Activated CD4-positive, alpha-beta memory T cell treated with anti-CD3 and anti-CD28 coated beads for 36 hours (primary cell): ENCODE measurements around the gene FBXL14. TPM values are rescaled to one million over a fixed set of nuclear protein-coding genes. Genes with fewer than 3 reads are reported as not detected.
A peak's percentile ranks its signal among the peaks of the same experiment; 100 is the strongest.

ENCODE experiments used
- CTCF ChIA-PET: fragments of 350-600 bp; sonication (Branson Sonifier 250); formaldehyde crosslinking; loops from one replicate; lab custom pipeline; 2021; ENCODE audit warnings: antibody characterized with exemption, inconsistent platforms; lab: Charles Lee
- POLR2A ChIA-PET: fragments of 350-600 bp; sonication (Branson Sonifier 250); formaldehyde crosslinking; loops from one replicate; lab custom pipeline; 2021; ENCODE audit warnings: antibody characterized with exemption; lab: Charles Lee
- DNase-seq: peaks from one replicate; pipeline ENCODE4 v3.0.0-alpha.2; 2020
- H3K27ac Mint-ChIP-seq: one replicate; pipeline ENCODE4 v1.8.0; 2021; ENCODE audit warnings: mixed read lengths
- H3K27me3 Mint-ChIP-seq: one replicate; pipeline ENCODE4 v1.8.0; 2021; ENCODE audit warnings: mixed read lengths
- H3K36me3 Mint-ChIP-seq: one replicate; pipeline ENCODE4 v1.8.0; 2021; ENCODE audit warnings: mixed read lengths
- H3K4me1 Mint-ChIP-seq: one replicate; pipeline ENCODE4 v1.8.0; 2021; ENCODE audit warnings: low read depth, mixed read lengths
- H3K4me3 Mint-ChIP-seq: one replicate; pipeline ENCODE4 v1.8.0; 2021; ENCODE audit warnings: mild to moderate bottlenecking, mixed read lengths
- H3K9me3 Mint-ChIP-seq: one replicate; pipeline ENCODE4 v1.8.0; 2021; ENCODE audit warnings: mixed read lengths
- intact Hi-C: fragments of 100-400 bp; cut with micrococcal nuclease; formaldehyde crosslinking; loops from one replicate; pipeline ENCODE4 v1.15.1; 2023
- total RNA-seq, 2 experiments: library from RNA; stranded (reverse); gene quantifications; one replicate each; pipeline ENCODE4 v1.2.3, GENCODE V29; 2021

FBXL14 gene
- total RNA-seq, 2 experiments from 2014 or later, result 13.5 to 14.4 TPM

- H3K27ac Mint-ChIP-seq, result no peak overlapping the region
- no peaks in the 10 kb centered on the region for H3K36me3 Mint-ChIP-seq
- peaks cover 14% of the 10 kb centered on the region for H3K27me3 Mint-ChIP-seq
- no peak overlapping the region for H3K4me3 Mint-ChIP-seq
- H3K4me1 Mint-ChIP-seq, result peaks cover 19% of the 10 kb centered on the region
- DNase-seq, result no peak
- intact Hi-C loops, result no loop called here
- H3K9me3 Mint-ChIP-seq, result no peaks in the 10 kb centered on the region
- POLR2A ChIA-PET, result no interaction called here
- CTCF ChIA-PET, result no interaction called here
These were observed 24.1 kb upstream of the FBXL14 start for GRCh38 chr12:1618489-1618888.

DNA sequence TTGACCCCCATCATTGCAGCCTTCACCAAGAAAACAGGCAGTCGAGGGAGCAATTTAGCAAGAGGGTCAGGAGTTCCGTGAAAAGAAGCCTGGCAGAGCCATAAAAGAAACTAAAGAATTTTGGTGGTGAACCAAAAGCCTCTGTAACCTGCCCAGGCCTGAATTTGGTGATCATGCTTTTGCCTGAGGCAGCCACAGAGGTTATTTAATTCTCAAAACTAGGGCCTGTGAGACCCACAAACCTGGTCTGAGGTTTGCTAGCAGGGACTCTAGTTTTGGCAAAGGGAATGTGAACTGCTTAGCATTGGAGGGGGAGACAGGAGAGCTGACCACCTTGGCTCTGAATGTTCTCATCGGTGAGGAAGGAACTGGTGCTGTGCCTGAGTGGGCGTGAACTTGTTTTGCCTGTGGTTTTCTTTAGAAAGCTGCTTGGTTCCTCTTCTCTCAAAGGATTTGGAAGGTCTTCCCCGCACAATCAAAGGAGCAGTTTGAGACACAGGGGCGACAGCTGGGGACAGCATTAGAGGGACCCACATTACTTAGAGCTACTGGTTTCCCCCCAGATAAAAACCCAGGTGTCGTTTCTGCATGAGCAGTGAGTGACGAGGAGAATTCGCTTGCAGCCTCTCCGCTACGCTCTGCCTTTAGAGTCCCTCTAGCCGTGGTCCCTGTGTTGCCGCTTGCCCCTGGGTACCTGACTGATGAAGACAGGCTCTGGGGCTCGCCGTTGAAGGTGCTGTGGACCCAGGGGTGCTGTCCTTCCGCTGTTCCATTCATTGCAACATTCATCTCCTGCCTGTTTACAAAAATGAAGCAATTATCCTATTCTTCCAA is 22.1 kb upstream of the FBXL14 start:
- Mint-ChIP-seq H3K27ac (no peak overlapping the region), H3K4me1 (peaks cover 19% of the 10 kb centered on the region), H3K36me3 (no peaks in the 10 kb centered on the region), H3K4me3 (no peak overlapping the region), H3K9me3 (no peaks in the 10 kb centered on the region), H3K27me3 (peaks cover 12% of the 10 kb centered on the region)
- intact Hi-C loops, result no loop called here
- CTCF ChIA-PET, result interaction anchor here (1.1 kb wide), 1 partner anchor 15 kb away, joined by 3 read pairs; no protein-coding TSS in a partner anchor
- DNase-seq, result no peak
- POLR2A ChIA-PET, result no interaction called here

- CTCF ChIA-PET, result interaction anchor here (1.7 kb wide), 1 partner anchor 9 kb away, joined by 7 read pairs; no protein-coding TSS in a partner anchor
- H3K27ac Mint-ChIP-seq, result no peak overlapping the region
- H3K27me3 Mint-ChIP-seq, result peaks cover 7% of the 10 kb centered on the region
- no peaks in the 10 kb centered on the region for H3K9me3 Mint-ChIP-seq
- POLR2A ChIA-PET, result no interaction called here
- no peak overlapping the region for H3K4me3 Mint-ChIP-seq
- H3K36me3 Mint-ChIP-seq, result no peaks in the 10 kb centered on the region
- H3K4me1 Mint-ChIP-seq, result peaks cover 9% of the 10 kb centered on the region
- no peak for DNase-seq
- intact Hi-C loops, result no loop called here
These were observed 20.0 kb upstream of the FBXL14 start for GRCh38 chr12:1614360-1614759.

GRCh38 chr12:1613860-1614259 is 19.5 kb upstream of the FBXL14 start:
- H3K9me3 Mint-ChIP-seq, result no peaks in the 10 kb centered on the region
- intact Hi-C loops, result no loop called here
- no peaks in the 10 kb centered on the region for H3K36me3 Mint-ChIP-seq
- H3K4me1 Mint-ChIP-seq, result peaks cover 6% of the 10 kb centered on the region
- H3K27ac Mint-ChIP-seq, result no peak overlapping the region
- H3K27me3 Mint-ChIP-seq, result peaks cover 7% of the 10 kb centered on the region
- DNase-seq, result no peak
- ChIA-PET POLR2A (no interaction called here), CTCF (interaction anchor here (0.5 to 1.7 kb wide), 2 partner anchors 8 to 16 kb away, joined by 3 to 7 read pairs; no protein-coding TSS in a partner anchor)
- H3K4me3 Mint-ChIP-seq, result no peak overlapping the region

DNA sequence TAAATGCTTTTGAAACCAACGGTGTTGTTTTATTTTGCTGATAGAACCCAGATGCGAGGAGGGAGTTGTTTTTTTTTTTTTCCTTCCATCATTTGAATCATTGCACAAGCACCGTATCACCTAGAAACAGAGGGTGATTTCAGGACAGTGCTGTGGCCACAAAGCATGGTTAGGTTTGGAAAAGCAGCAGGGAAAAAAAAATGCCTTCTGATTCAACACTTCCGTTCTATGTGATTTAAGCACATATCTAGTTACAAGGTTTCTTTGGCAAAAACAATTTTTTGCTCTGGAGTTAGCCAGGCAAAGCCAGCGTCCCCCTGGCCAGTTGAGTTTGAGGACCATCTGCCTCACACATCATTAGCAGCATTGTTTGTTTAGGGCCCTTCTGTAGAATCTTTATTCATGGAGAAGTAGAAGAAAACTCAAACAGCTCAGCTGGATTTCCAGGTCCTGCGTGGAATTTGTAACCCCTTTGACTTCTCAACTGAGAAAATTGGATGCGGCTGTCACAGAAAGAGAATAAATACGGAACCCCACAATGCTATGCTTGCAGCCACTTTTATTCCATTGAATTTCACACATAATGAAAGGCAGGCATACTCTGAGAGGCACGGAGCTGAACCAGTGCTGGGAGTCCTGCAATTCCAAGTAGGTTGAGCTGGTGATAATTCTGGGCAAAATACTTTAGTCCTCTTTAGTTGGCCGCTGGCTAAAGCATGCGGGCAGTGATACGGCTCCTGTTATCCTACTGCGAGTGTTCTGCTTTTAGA is 17.6 kb upstream of the FBXL14 start:
- Mint-ChIP-seq H3K36me3 (no peaks in the 10 kb centered on the region), H3K27me3 (peaks cover 3% of the 10 kb centered on the region), H3K4me1 (peaks cover 6% of the 10 kb centered on the region), H3K4me3 (no peak overlapping the region), H3K27ac (no peak overlapping the region), H3K9me3 (no peaks in the 10 kb centered on the region)
- ChIA-PET POLR2A (no interaction called here), CTCF (interaction anchor here (1.2 to 1.3 kb wide), 3 partner anchors 10 to 494 kb away, joined by 3 read pairs; no protein-coding TSS in a partner anchor)
- no peak for DNase-seq
- intact Hi-C loops, result no loop called here

GRCh38 chr12:1610072-1610643 is 15.8 kb upstream of the FBXL14 start:
- Mint-ChIP-seq H3K36me3 (no peaks in the 10 kb centered on the region), H3K4me1 (peaks cover 12% of the 10 kb centered on the region), H3K27ac (no peak overlapping the region), H3K4me3 (no peak overlapping the region), H3K27me3 (peaks cover 3% of the 10 kb centered on the region), H3K9me3 (no peaks in the 10 kb centered on the region)
- ChIA-PET CTCF (interaction anchor here (0.6 kb wide), 1 partner anchor 422 kb away, joined by 3 read pairs; no protein-coding TSS in a partner anchor), POLR2A (no interaction called here)
- intact Hi-C loops, result no loop called here
- DNase-seq, result no peak

DNA sequence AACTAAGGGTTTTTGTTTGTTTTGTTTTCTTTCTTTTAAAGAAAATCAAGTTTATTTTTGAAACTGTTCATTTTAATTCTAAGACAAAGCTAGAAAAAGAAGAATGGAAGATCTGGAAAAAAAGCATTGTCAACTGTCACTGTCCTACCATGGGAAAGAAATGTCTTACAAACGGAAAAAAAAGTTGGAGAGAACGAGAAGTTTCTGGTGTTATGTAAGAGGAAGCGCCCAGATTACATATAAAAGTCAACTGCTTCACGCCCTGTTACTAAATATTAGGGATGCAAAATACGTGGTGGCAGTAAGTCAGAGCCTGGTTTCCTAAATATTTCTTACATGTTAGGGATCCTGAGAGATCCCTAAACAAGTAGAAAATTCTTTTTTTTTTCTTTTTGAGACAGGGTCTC is 14.3 kb upstream of the FBXL14 start:
- Mint-ChIP-seq H3K4me3 (no peak overlapping the region), H3K27ac (no peak overlapping the region), H3K36me3 (no peaks in the 10 kb centered on the region), H3K4me1 (peaks cover 21% of the 10 kb centered on the region), H3K27me3 (no peaks in the 10 kb centered on the region), H3K9me3 (no peaks in the 10 kb centered on the region)
- intact Hi-C loops, result loop anchor here (5.0 kb wide), 1 partner anchor 76 kb away; no protein-coding TSS in a partner anchor
- DNase-seq, result no peak
- ChIA-PET CTCF (interaction anchor here (1.0 kb wide), 2 partner anchors 25 to 491 kb away, joined by 3 read pairs; no protein-coding TSS in a partner anchor), POLR2A (no interaction called here)

DNA sequence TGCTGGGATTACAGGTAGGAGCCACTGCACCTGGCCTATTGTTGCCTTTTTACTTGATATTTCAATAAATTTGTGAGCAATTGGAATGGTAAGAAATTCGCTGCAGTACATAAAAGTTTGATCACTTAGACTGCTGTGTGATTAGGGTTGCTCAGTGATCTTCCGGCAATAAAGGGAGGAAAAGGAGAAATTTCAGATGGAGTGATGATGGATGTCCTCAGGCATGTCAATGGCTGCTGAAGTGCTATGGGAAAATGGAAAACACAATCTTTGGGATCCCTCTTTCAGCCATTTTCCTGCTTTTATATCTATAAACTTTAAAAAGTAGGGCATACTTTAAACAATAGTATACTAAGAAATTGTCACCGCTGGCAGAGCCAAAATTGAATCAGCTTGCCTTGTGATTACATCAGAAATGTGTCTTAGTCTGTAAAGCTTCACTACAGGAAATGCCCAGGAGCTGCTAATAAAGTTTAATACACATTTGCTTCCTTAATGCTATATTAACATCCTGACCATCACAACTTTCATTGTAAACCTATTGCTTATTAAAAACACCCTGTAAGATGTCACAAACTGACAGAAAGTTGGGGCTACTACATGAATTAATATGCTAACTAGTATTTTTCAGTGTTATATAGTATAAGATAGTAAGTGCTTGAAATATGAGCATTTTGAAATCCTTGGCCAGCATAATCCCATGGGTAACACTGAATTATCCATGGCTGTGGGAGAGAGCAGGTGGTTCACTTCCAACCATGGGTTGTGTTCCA is 13.7 kb upstream of the FBXL14 start:
- POLR2A ChIA-PET, result no interaction called here
- intact Hi-C loops, result loop anchor here (5.0 kb wide), 1 partner anchor 76 kb away; no protein-coding TSS in a partner anchor
- H3K27me3 Mint-ChIP-seq, result no peaks in the 10 kb centered on the region
- CTCF ChIA-PET, result interaction anchor here (0.8 to 1.0 kb wide), 3 partner anchors 24 to 491 kb away, joined by 3 read pairs; no protein-coding TSS in a partner anchor
- H3K27ac Mint-ChIP-seq, result no peak overlapping the region
- peaks cover 21% of the 10 kb centered on the region for H3K4me1 Mint-ChIP-seq
- H3K9me3 Mint-ChIP-seq, result no peaks in the 10 kb centered on the region
- H3K36me3 Mint-ChIP-seq, result no peaks in the 10 kb centered on the region
- no peak for DNase-seq
- H3K4me3 Mint-ChIP-seq, result no peak overlapping the region

- H3K27me3 Mint-ChIP-seq, result no peaks in the 10 kb centered on the region
- peaks cover 29% of the 10 kb centered on the region for H3K4me1 Mint-ChIP-seq
- CTCF ChIA-PET, result interaction anchor here (1.0 to 2.5 kb wide), 11 partner anchors 8 to 502 kb away, joined by 3 to 27 read pairs (median 6); partner anchors contain the start of gene WNT5B
- H3K36me3 Mint-ChIP-seq, result no peaks in the 10 kb centered on the region
- H3K4me3 Mint-ChIP-seq, result peak overlapping the region; percentile 74
- intact Hi-C loops, result loop anchor here (5.0 kb wide), 1 partner anchor 74 kb away; no protein-coding TSS in a partner anchor
- no peaks in the 10 kb centered on the region for H3K9me3 Mint-ChIP-seq
- POLR2A ChIA-PET, result interaction anchor here (0.6 to 1.9 kb wide), 3 partner anchors 12 to 657 kb away, joined by 3 to 8 read pairs (median 3); partner anchors contain the start of genes FBXL14 and RAD52
- peak; percentile 86 for DNase-seq
- H3K27ac Mint-ChIP-seq, result peak overlapping the region; percentile 25
These were observed 11.7 kb upstream of the FBXL14 start for GRCh38 chr12:1606021-1606622.

- intact Hi-C loops, result loop anchor here (1.0 to 5.0 kb wide), 2 partner anchors 13 to 73 kb away; no protein-coding TSS in a partner anchor
- H3K4me3 Mint-ChIP-seq, result peak overlapping the region; percentile 74
- H3K9me3 Mint-ChIP-seq, result no peaks in the 10 kb centered on the region
- peak overlapping the region; percentile 25 for H3K27ac Mint-ChIP-seq
- peak; percentile 67 for DNase-seq
- CTCF ChIA-PET, result interaction anchor here (0.6 to 2.5 kb wide), 13 partner anchors 9 to 501 kb away, joined by 3 to 27 read pairs (median 6); partner anchors contain the start of gene WNT5B
- POLR2A ChIA-PET, result interaction anchor here (0.6 to 1.9 kb wide), 3 partner anchors 11 to 656 kb away, joined by 3 to 8 read pairs (median 3); partner anchors contain the start of genes FBXL14 and RAD52
- H3K27me3 Mint-ChIP-seq, result no peaks in the 10 kb centered on the region
- H3K4me1 Mint-ChIP-seq, result peaks cover 30% of the 10 kb centered on the region
- no peaks in the 10 kb centered on the region for H3K36me3 Mint-ChIP-seq
These were observed 11.0 kb upstream of the FBXL14 start for GRCh38 chr12:1605129-1606020.
